ENCODE measurements around the gene FUT7.

GRCh38 chr9:136994888-136995230 is 37.0 kb downstream of the FUT7 start:
- TF ChIP-seq POLR2AphosphoS5 (IDR thresholded peaks at IDR 0.05; ENCODE audit: borderline replicate concordance, low read depth, low read length) (no peak; the same call in 1 of the 2 replicates), EZH2 (IDR thresholded peaks at IDR 0.05) (no peak), FOXP2 (optimal IDR thresholded peaks at IDR 0.05; ENCODE audit: control extremely low read depth, extremely low read length, insufficient read depth) (no peak)
